Thyroid gland (tissue), 4 donors: Measurements from ENCODE around the gene RAD51.

Source experiments
- CTCF ChIP-seq, 6 experiments: fragments of 200-600 bp in 3 of 6; fragments of 450-650 bp in 3 of 6; sonication (generic) in 3 of 6; IDR thresholded peaks; one replicate each; pipeline ENCODE4 v1.5.1; 2016 to 2019; ENCODE audit warnings: antibody characterized with exemption in 6 of 6, mild to moderate bottlenecking in 2 of 6, inconsistent platforms in 1 of 6, moderate library complexity in 1 of 6
- POLR2A ChIP-seq, 2 donors: fragments of 450-650 bp; IDR thresholded peaks; one replicate each; pipeline ENCODE4 v1.6.1; 2017; ENCODE audit warnings: antibody characterized with exemption in 2 of 2, mild to moderate bottlenecking in 2 of 2, moderate library complexity in 1 of 2

GRCh38 chr15:40695469-40695890, 506 bp downstream of the RAD51 start:
- TF ChIP-seq POLR2A (IDR thresholded peaks at IDR 0.05), result no peak
- no peak for TF ChIP-seq CTCF (IDR thresholded peaks at IDR 0.05)
